ENCODE results near the gene CFB.

- TF ChIP-seq CTCF (IDR thresholded peaks at IDR 0.05) (no peak), EZH2 (IDR thresholded peaks at IDR 0.05) (no peak)
Observed at GRCh38 chr6:31977816-31978431, 32.0 kb downstream of the CFB start.
